Measurements from ENCODE around the gene MSH3.

Gene MSH3

DNA sequence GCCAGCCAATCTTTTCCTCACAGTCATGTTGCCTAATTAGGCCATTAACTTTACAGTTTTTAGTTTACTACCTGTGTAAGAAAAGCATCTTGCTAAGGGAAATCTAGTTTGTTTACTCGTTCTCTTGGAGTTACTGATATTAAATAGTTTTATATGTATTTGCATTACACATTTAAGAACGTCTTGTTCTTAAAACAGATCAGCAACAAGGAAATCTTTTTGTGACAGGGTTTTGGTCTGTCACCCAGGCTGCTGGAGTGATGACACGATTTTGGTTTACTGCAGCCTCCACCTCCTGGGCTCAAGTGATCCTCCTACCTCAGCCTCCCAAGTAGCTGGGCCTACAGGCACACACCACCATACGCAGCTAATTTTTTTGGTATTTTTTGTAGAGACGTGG lies 29.2 kb upstream of the MSH3 start:
- DNase-seq = no peak
- Mint-ChIP-seq H3K27ac (no peak overlapping the region), H3K36me3 (ENCODE audit: low read depth) (peaks cover 39% of the 10 kb centered on the region), H3K4me3 (no peak overlapping the region), H3K27me3 (ENCODE audit: low read depth, poor library complexity) (no peaks in the 10 kb centered on the region), H3K4me1 (peaks cover 14% of the 10 kb centered on the region), H3K9me3 (no peaks in the 10 kb centered on the region)
- TF ChIP-seq, protein P1, sequence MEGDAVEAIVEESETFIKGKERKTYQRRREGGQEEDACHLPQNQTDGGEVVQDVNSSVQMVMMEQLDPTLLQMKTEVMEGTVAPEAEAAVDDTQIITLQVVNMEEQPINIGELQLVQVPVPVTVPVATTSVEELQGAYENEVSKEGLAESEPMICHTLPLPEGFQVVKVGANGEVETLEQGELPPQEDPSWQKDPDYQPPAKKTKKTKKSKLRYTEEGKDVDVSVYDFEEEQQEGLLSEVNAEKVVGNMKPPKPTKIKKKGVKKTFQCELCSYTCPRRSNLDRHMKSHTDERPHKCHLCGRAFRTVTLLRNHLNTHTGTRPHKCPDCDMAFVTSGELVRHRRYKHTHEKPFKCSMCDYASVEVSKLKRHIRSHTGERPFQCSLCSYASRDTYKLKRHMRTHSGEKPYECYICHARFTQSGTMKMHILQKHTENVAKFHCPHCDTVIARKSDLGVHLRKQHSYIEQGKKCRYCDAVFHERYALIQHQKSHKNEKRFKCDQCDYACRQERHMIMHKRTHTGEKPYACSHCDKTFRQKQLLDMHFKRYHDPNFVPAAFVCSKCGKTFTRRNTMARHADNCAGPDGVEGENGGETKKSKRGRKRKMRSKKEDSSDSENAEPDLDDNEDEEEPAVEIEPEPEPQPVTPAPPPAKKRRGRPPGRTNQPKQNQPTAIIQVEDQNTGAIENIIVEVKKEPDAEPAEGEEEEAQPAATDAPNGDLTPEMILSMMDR (IDR thresholded peaks at IDR 0.05) = no peak

DNA sequence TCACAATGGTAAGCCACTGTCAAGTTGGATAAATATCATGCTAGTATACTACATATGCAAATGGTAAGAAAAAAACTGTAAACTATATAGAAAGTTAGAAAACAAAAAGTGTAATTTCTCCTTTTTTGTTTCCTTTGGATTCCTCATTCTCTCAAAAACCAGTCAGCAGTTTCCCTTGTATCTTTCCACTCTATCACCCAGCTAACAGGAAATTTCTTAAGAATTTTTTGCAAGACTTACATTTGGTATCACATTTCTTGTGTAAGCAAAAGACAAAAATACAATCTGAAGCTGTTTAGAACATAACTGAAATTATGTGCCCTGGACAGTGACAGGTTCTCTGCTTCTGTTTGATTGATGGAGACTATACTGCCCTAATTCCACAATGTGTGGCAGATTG lies 25.2 kb upstream of the MSH3 start:
- Mint-ChIP-seq H3K4me3 (no peak overlapping the region), H3K36me3 (ENCODE audit: low read depth) (peaks cover 60% of the 10 kb centered on the region), H3K9me3 (no peaks in the 10 kb centered on the region), H3K27me3 (ENCODE audit: low read depth, poor library complexity) (no peaks in the 10 kb centered on the region), H3K27ac (no peak overlapping the region), H3K4me1 (peaks cover under 1% of the 10 kb centered on the region)
- no peak for DNase-seq
- TF ChIP-seq, protein P1 (IDR thresholded peaks at IDR 0.05) = no peak

DNA sequence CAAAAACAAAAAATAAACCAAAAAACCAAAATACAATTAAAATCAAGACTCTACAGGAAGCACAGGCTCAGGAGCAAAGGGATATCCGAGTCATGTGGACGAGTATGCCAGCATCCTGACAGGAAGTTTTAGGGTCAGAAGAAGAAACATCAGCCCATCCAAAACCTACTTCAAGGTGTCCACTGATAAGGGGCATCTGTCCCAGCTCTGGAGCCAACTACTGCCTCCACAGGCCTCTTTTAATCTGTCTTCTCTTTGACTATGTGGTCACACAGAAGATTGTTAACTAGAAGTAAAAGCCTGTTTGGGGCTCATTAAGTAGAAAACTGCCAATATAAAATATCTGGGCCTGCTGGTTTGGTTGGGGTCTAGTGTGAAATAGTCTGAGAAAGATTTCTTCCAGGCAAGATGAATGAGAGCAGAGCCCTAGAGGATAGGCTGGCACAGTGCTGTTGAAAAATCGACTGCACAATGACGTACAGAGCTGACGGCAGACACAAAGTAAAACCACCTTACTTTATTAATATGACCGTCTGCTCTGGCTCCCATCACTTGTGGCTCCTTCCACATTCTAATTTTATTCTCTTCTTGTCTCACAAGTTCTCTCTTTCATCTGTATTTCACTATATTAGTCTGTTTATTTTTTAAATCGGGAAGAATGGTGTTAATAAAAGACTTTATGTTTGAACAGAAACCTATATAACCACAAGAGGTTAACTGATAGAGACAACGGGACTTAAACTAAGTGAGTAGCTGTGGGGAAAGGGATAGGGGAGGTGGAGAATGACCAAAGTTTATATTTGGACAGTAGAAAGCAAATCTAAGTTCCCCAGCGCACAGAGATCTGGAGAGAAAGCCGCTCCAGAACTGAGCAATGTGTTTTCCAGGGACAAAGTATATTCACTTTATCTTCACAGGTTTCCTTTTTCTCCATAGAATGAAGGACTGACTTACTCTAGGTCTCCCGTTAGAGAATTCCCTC lies 22.9 kb upstream of the MSH3 start:
- no peaks in the 10 kb centered on the region for H3K4me1 Mint-ChIP-seq
- no peak overlapping the region for H3K4me3 Mint-ChIP-seq
- DNase-seq = no peak
- TF ChIP-seq, protein P1 (IDR thresholded peaks at IDR 0.05) = no peak
- no peaks in the 10 kb centered on the region for H3K9me3 Mint-ChIP-seq
- H3K27me3 Mint-ChIP-seq (ENCODE audit: low read depth, poor library complexity) = no peaks in the 10 kb centered on the region
- peak overlapping the region; percentile 3 for H3K27ac Mint-ChIP-seq
- peaks cover 74% of the 10 kb centered on the region for H3K36me3 Mint-ChIP-seq (ENCODE audit: low read depth)

DNA sequence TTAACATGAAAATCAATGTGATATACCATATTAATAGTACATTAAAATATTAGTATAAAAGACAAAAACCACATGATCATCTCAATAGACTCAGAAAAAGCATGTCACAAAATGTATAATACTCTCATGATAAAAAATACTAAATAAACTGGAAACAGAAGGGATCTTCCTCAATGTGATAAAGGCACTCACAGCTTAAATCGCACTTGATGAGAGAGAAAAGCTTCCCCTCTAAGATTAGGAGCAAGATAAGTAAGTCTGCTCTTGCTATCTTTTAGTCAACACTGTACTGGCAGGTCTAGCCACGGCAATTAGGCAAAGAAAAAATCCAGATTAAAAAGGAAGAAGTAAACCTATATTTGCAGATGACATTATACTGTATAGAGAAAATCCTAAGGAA lies 21.8 kb upstream of the MSH3 start:
- Mint-ChIP-seq H3K36me3 (ENCODE audit: low read depth) (peaks cover 80% of the 10 kb centered on the region), H3K27me3 (ENCODE audit: low read depth, poor library complexity) (no peaks in the 10 kb centered on the region), H3K9me3 (no peaks in the 10 kb centered on the region), H3K4me1 (no peaks in the 10 kb centered on the region), H3K27ac (no peak overlapping the region), H3K4me3 (no peak overlapping the region)
- DNase-seq = no peak
- TF ChIP-seq, protein P1 (IDR thresholded peaks at IDR 0.05) = no peak

DNA sequence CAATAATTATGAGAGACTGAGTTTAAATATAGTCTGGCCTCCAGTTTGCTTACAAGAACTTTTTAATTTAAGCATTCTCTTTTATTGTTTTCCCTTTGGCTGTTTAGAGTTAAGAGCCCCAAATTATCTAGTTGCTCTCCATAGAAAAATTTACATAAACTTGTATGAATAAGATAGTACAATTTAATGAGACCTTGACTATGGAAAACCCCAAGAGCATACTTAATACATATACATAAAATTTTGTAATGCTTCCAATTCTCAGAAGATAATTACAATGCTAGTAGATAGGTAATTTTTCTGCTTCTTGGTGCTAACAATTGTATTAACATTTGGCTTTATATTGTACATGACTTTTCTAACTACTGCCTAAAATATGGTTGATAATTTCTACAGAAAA lies 20.3 kb upstream of the MSH3 start:
- H3K4me3 Mint-ChIP-seq = no peak overlapping the region
- H3K27ac Mint-ChIP-seq = no peak overlapping the region
- TF ChIP-seq, protein P1 (IDR thresholded peaks at IDR 0.05) = no peak
- peaks cover 94% of the 10 kb centered on the region for H3K36me3 Mint-ChIP-seq (ENCODE audit: low read depth)
- H3K4me1 Mint-ChIP-seq = no peaks in the 10 kb centered on the region
- no peak for DNase-seq
- H3K9me3 Mint-ChIP-seq = no peaks in the 10 kb centered on the region
- H3K27me3 Mint-ChIP-seq (ENCODE audit: low read depth, poor library complexity) = no peaks in the 10 kb centered on the region

DNA sequence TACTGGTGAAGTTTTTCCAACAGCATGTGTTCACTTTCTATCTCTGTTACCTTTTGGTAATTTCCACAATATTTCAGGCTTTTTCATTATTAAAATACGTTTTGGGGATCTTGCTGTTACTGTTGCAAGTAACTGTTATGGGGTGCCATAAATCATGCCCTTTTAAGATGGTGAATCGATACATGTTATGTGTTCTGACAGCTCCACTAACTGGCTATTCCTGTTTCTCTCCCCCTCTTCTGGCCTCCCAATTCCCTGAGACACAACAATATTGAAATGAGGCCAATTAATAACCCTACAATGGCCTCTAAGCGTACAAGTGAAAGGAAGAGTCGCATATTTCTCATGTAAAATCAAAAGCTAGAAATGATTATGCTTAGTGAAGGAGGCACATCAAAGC lies 13.1 kb upstream of the MSH3 start:
- H3K27me3 Mint-ChIP-seq (ENCODE audit: low read depth, poor library complexity) = peaks cover 3% of the 10 kb centered on the region
- H3K36me3 Mint-ChIP-seq (ENCODE audit: low read depth) = peaks cover 99% of the 10 kb centered on the region
- TF ChIP-seq, protein P1 (IDR thresholded peaks at IDR 0.05) = no peak
- H3K4me3 Mint-ChIP-seq = no peak overlapping the region
- no peak for DNase-seq
- no peak overlapping the region for H3K27ac Mint-ChIP-seq
- H3K9me3 Mint-ChIP-seq = peaks cover 27% of the 10 kb centered on the region
- H3K4me1 Mint-ChIP-seq = peaks cover 4% of the 10 kb centered on the region
